Hematopoietic multipotent progenitor cell treated with erythropoietin and hydrocortisone succinate and interleukin-3 and kit ligand, for 17 days (in vitro differentiated cells): ENCODE measurements around the gene EFTUD2.

Source experiments
- DNase-seq: peaks from one replicate; pipeline ENCODE4 v3.0.0-alpha.2; 2015; ENCODE audit warnings: low spot score

Gene EFTUD2

DNA sequence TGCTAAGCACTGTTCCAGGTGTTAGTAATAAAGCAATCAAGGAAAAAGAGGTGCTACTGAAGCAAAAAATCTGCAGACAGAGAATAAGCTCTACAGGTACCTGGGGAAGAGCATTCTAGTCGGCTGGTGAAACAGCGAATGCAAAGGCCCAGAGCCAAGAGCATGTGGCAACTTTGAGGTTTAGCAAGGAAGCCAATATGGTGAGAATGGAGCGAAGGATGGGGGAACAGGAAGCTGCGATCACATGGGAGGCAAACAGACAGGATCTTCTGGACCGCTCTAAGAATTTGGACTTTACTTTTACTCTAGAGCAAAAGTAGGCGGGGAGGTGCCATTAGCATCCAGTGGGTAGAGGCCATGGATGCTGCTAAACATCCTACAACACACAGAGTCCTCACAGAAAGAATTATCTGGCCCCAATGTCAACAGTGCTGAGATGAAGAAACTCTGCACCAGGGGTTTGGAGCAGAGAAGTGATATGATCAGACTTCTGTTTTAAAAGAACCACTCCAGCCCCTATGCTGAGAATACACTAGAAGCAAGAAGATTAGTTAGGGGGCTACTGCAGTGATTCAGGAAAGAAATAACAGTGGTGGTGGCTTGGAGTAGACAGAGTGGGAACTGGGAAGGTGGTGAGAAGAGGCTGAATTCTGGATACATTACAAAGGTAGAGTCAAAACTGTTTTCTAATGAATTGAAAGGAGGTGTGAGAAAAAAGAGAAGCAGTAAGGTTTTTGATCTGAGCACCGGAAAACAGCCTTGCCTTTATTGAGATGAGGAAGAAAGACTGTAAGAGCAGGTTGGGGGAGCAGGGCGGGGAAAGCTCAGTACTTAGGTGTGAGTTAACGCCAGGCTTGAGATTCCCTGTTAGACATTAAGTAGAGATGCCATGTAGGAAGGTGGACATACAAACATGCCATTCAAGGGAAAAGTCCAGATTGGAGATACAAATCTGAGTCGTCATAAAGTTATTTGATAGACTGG lies 11.0 kb downstream of the EFTUD2 start:
- DNase-seq, result no peak

DNA sequence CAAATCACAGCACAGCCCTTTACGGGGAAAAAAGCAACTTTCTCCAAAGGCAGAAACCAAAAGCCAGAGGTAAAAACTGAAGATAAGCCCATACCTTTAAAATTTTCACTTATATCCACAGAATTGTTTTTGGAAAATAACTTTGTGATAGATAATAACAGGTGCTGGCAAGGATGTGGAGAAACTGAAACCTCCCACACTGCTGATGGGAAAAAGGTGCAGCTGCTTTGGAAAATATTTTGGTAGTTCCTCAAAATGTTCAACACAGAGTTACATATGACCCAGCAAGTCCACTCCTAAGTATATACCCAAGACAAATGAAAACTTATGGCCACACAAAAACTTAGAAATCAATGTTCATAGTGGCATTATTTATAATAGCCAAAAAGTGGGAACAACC lies 12.2 kb downstream of the EFTUD2 start:
- no peak for DNase-seq

DNA sequence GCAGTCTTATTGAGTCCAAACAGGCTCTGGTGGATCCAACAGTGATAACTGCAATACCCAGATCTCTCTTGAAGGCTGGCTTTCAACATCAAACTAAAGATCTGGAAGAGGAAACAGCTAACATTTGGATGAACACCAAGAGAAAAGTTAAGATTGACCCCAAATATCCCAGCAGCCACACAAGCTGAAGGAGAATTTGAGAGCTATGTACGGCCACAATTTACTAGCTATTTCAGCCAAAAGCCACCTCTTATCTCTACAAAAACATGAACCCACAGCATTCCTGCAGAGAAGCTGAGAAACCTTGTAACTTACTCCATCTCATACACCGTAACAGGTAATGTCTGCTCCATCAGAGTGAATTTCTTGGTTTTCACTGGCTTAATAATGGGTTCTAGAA lies 14.3 kb downstream of the EFTUD2 start:
- DNase-seq, result no peak

DNA sequence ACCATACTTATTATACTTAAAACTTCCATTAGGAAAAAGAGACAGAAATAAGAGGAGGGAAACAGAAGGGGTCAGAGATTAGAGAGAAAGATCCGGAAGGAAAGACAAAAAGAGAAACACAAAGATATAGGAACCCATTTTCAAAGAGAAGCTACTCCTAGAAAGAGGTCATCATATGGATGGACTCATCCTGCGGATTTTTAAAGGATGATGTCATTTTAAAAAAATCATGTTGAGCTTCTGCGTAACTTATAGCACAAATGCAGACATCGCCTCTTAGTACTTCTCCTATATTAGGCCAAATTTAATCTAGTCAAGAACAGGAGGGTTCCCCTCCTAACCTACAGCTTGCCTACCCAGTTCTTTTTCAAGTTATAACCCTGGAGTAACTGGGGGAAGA lies 18.1 kb downstream of the EFTUD2 start:
- DNase-seq, result no peak

DNA sequence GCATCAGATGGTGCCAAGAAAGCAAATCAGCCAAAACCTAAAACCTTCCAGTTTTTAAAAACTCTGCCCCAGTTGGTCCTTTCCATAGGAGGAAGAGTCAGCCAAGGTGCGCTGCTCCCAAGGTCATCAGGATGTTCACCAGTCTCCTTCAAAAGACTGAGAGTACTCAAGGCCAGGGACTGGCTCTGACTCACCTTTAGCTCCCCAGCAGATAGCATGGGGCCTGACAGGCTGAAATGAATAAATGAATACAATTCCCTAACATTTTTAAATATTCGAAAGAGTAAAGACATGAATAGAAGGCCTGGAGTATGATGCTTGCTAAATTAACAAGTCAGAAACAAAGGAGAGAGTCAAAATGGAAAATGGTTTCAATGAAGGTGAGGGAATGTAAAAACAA lies 19.2 kb downstream of the EFTUD2 start:
- no peak for DNase-seq

DNA sequence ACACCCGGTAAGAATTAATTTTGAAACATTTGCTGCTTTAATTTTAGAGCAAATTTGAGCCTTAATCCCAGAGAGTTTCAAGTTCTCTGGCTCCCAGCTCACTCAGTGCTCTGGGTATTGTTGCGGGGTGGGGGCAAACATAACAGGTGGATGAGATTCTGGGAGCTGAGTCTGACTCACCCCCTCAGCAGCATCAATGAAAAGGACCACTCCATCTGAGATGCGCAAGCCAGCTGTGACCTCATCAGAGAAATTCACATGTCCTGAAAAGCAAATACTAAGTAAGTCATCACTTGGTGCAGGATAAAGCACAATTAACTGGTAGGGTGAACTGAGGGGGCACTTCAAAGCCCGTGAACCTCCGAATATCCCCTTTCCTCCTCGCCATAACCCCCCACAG lies 19.9 kb downstream of the EFTUD2 start:
- DNase-seq, result no peak

DNA sequence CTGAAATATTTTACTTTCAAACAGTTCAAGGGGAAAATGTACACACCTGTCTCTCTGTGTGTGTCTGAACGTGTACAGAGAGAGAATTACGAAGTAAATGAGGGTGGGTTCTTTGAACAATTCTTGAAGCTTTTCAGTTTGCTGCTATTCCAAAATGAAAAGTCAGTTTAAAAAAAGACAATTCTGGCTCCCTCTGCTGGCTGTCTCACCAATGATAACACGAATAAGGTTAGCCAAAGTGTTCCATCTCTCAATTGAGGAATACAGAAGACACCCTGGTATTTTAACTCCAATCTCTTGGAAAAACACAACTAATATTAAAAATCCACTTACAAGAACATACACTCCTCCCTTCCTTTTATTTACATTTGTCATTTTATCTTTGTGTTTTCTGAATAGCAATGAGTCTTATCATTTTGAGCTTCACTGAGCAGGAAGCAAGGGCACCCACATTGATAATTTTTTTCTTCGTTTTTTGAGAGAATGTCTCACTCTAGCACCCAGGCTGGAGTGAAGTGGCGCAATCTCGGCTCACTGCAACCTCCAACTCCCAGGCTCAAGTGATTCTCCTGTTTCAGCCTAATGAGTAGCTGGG lies 20.5 kb downstream of the EFTUD2 start:
- DNase-seq, result peak; percentile 23

DNA sequence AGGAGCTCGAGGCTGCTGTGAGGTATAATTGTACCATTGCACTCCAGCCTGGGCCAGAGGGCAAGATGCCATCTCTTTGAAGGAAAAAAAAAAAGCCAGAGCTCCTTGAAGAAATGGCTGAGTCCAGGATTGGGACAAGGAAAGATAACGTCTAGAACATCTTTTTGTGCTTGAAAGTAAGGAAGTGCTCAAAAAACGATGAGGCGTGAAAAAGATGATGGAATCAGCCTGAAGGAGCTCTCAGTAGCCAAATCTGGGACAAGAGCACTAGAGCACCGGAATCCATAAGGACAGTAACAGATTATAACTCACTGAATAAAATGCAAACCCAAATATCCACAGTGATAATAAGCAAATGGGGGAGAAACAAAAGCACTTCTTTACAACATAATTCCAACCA lies 22.1 kb downstream of the EFTUD2 start:
- DNase-seq, result no peak

DNA sequence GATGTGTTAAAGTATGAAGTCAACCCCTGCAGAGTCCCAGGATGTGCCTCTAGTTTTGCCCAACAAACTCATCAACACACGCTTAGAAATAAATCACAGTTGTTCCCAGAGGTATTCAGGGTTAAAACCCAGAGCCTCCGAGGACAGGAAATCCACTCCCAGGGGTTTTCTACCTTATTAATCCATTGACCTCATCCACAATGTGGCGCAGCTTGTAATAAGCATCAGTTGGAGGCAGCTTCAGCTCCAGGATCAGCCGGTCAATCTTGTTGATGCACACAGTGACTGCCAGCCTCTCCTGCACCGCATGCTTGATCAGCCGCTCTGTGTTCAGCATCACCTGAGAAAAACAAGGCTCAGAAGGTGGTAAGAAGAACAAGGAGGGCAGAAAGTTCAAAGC lies 23.5 kb downstream of the EFTUD2 start:
- DNase-seq, result no peak

DNA sequence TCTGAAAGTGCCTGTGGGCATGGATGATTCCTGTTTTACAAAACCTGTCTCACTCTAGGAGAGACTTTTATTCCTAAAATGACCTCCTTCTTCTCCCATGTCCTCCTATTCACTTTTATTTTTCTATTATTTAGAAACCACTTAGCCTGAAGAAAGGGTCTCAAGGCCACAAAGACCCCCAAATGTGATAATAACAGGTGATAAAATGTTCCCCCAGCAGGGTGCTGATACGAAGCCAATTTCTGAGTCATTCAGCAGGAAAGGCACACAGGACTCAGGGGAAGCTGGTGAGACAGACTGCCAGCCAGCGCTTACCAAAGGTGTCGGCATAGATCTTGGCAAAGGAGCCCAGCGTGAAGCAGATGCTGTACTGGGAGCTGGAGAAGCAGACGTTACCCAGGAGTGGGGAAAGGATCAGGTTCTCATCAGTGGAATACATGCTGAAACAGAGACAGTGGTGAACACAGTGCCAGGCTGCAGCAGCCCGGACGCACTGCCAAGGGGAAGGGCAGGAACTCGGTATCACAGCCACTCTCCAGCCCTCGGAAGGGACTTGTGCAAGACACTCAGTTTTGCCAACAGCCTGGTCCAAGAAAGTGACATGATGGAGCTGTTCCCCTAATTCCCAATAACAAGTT lies 27.0 kb downstream of the EFTUD2 start:
- no peak for DNase-seq

DNA sequence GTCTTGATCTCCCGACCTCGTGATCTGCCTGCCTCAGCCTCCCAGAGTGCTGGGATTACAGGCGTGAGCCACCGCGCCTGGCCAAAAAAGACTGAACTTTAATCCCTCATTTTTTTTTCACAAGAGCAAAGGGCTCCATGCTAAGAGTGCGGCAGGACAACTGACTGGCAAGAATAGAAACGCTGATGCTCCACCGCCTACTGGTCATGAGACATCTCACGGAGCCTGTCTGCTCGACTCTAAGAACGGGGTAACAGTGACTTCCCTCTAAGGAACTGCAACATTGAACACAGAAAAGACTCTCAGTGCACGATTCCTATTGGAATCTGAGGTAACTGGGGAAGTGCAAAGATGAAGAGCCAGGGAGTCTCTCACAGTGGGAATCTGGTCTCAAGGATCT lies 27.7 kb downstream of the EFTUD2 start:
- no peak for DNase-seq

DNA sequence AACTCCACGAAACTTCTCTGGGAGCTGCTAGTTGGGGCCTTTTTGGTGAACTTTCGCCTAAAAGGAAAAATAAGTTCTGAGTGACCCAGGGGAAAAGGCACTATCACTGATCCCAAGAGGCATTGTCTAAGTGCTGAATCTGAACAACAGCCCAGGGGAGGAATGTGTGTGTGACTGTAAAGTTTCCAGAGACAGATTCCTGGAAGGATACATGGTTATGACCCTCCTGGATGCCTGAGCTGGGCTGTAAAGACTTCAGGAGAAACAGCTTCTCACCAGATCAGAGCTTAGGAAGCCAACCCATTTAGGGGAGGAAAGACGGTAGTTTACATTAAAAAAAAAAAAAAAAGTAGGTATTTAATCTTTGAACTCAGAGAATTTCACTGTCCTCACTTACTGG lies 31.4 kb downstream of the EFTUD2 start:
- DNase-seq, result no peak

DNA sequence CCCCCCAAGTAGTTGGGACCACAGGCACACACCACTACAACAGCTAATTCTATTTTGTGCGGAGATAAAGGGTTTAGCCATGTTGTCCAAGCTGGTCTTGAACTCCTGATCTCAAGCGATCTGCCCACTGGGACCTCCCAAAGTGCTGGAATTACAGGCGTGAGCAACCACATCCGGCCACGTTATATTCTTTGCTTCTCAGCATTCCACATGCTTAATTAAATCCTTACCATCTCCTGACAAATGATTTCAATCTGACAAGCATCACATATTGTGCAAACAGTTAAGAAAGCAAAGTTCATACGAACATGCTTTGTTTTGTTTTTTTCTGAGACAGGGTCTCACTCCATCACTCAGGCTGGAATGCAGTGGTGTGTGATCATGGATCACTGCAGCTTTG lies 33.3 kb downstream of the EFTUD2 start:
- no peak for DNase-seq

DNA sequence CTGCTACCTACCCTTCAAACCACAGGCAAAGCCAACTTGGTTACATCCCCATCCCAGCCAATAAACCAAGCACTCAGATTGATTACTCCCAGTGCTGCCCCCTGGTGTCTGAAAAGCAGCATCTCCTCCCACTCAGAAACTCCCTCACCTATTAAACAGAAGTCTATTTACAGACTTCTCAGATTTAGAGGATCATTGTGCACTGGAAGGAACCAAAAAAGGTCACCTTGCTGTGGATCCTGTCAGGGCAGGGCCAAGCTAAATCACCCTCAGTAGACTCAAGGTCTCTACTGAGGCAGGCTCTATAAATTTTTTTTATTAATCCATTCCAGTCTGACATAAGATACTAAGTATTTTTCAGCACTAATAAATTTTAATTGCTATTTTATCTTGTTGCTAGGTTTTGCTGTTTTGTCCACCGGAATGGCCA lies 34.0 kb downstream of the EFTUD2 start:
- peak; percentile 70 for DNase-seq

DNA sequence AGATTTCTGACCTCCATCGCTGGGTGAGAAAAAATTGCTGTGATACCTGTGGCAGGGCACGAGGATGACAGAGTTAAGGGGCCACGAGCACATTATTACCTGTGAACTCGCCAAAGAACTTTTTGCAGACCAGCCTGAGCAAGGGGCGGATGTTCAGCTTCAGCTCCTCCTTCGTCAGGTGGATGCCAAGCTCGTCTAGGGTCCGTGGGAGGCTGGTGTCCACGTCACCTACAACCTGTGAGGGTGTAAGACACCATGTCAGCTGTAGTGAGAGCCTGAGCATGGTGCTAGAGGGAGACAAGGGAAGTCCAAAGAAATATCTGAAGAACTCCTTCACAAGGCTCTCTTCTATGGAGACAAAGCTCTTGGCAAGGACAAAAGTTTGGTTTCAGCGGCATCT lies 34.4 kb downstream of the EFTUD2 start:
- no peak for DNase-seq

DNA sequence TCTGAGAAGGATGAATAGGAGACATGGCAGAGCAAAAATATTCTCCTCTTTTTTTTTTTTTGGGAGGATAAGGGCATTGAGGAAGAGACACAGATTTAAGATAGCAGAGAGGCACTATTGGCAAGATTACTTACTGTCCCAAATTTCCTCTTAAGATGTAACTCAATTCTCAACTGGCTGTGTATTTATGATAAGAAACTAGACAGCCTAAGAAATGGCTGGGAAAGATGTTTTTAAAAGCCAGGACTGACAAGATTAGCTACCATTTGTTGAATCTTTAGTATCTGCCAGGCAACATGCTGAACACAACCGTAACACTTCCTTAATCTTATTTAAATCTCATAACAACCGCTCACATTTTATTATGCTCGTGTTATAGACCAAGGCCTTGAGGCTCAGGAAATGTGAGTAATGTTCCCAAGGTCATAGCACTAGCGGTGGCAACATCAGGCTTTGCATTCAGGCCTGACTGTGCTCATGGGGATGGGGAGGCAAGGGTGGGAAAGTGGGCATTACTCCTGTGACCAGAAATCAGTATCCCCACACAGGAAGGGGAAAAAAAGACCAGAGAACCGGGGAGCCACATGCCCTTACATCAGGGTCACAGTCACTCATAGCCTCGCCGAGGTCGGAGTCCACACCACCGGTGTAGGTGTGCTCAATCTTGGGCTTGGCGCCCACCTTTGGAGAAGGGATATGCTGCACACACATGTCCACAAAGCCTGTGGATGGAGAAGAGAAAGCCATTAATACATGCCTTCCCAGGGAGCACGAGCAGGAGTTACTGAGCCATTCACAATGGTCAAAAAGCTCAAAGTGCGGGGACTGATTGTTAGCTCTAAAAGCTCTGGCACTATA lies 36.0 kb downstream of the EFTUD2 start:
- DNase-seq, result no peak

DNA sequence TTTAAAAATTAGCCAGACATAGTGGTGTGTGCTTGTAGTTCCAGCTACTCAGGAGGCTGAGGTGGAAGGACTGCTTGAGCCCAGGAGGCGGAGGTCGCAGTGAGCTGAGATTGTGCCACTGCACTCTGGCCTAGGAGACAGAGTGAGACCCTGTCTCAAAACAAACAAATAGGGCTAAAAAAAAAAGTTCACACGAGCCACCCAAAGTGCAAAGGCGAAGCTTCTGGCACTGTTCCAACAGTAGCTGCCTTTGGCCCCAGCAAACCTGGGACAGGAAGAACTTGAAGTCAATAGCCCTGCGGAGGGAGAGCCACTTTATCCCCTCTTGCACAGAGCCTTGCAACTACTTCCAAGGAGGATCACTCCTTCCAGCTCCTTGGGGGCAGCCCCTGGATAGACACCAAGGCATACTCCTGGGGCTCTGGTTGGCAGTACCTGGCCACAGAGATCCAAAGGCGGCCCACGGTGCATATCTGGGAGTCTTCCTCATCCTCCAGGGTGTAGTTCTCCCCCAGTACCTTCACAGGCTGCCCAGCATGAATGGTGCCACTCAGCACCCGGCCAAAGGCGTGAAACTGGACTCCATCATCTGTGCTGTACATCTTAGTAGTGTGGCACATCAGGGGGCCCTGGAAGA lies 36.8 kb downstream of the EFTUD2 start:
- no peak for DNase-seq

DNA sequence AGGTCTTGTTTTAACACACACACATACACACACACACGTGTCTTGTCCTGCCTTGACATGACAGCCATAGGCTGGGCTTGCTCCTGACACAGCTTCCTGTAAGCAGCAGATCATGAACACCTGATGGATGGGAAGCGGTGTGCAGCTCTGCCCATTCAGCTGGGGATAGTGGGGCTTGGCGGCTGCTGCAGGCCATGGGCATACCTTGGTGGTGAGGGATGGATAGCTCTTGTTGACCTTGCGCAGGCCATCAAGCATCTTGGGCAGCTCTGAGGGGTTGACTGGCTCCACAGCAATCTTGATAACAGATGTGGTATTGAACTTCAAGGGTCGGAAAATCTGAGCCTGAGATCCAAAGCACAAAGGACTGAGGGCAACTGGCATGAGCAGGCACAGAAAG lies 39.5 kb downstream of the EFTUD2 start:
- no peak for DNase-seq

DNA sequence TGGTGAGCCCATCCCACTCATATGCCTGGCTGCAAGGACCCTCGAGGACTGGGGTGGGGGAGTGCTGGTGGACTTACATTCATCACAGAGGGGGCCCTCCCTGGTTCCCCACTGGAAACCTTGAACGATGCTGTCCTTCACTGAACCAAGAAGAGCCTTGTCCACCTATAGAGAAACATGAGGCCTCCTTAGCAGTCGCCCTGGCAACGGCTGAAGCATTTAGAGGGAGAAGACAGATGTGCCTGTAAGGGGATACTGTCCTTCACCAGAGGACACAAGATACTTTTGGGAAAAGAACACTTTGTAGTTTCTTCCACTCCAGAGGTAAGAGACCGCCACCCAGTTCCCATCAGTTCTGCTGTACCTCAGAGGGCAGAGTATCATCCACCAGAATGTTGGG lies 45.1 kb downstream of the EFTUD2 start:
- no peak for DNase-seq

DNA sequence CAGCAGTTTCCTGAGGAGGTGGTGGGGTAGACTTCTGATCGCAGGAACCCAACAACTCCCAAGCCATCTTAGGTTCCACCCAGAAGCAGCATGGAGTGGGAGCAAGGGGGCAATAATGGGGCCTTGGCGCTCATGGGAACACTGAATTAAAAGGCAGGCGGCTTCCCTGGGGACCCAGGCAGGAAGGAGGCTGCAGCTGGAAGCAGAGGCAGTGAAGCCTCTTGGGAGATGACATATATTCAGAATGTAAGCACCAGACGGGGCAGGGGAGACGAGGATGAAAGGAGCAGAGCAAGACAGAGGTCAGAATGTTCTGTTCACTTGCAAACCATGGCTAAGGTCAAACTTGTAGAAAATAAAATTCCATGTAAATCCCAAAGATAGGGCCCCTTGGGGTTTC lies 48.6 kb downstream of the EFTUD2 start:
- no peak for DNase-seq

DNA sequence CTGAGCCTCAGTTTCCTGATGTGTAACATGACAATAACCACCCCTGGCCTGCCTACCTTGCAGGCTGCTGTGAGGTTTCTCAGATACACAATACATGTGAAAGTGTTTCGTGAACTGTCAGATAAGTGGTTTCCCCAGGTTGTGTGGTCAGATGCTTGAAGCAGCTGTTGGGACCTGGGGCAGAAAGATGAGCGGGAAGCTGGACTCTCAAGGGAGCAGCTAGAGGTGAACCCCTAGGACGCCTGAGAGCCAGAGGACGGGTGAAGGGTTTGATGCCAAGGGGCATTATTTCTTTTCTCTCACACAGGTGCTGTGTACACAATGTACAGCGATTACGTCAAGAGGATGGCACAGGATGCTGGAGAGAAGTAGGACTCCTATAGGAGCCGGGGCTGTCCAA lies 49.2 kb downstream of the EFTUD2 start:
- no peak for DNase-seq
